Mesothelial cell of epicardium (in vitro differentiated cells): ENCODE data around the gene ALOX5AP. TPM values are rescaled to one million over a fixed set of nuclear protein-coding genes. Genes with fewer than 3 reads are reported as not detected.

Experiments
- DNase-seq, 2 experiments: peaks; one replicate each; pipeline ENCODE4 v3.0.0; 2021; ENCODE audit warnings: low spot score in 2 of 2; ENCODE audit not compliant: unreplicated experiment in 2 of 2
- H3K27ac Mint-ChIP-seq: 2 replicates; pipeline ENCODE4 v1.8.0; 2021; ENCODE audit warnings: mixed read lengths
- H3K27me3 Mint-ChIP-seq: 2 replicates; pipeline ENCODE4 v1.8.0; 2021; ENCODE audit warnings: low read depth, mixed read lengths
- H3K36me3 Mint-ChIP-seq: 2 replicates; pipeline ENCODE4 v1.8.0; 2021; ENCODE audit warnings: mixed read lengths
- H3K4me1 Mint-ChIP-seq: 2 replicates; pipeline ENCODE4 v1.8.0; 2021; ENCODE audit warnings: mixed read lengths
- H3K4me3 Mint-ChIP-seq: 2 replicates; pipeline ENCODE4 v1.8.0; 2021; ENCODE audit warnings: mild to moderate bottlenecking, moderate library complexity, mixed read lengths
- H3K9me3 Mint-ChIP-seq: 2 replicates; pipeline ENCODE4 v1.8.0; 2021; ENCODE audit warnings: mixed read lengths
- total RNA-seq: library from RNA; stranded (reverse); gene quantifications from 3 replicates; pipeline ENCODE4 v1.2.1, GENCODE V29; 2021
- TF ChIP-seq, protein P1 (sequence below): fragments of 200-600 bp; sonication (generic); IDR thresholded peaks from one replicate; pipeline ENCODE4 v1.5.0; 2021; ENCODE audit warnings: antibody characterized with exemption; ENCODE audit not compliant: unreplicated experiment

ALOX5AP gene
- total RNA-seq, 1 donor from 2014 or later, result 0.25 TPM

DNA sequence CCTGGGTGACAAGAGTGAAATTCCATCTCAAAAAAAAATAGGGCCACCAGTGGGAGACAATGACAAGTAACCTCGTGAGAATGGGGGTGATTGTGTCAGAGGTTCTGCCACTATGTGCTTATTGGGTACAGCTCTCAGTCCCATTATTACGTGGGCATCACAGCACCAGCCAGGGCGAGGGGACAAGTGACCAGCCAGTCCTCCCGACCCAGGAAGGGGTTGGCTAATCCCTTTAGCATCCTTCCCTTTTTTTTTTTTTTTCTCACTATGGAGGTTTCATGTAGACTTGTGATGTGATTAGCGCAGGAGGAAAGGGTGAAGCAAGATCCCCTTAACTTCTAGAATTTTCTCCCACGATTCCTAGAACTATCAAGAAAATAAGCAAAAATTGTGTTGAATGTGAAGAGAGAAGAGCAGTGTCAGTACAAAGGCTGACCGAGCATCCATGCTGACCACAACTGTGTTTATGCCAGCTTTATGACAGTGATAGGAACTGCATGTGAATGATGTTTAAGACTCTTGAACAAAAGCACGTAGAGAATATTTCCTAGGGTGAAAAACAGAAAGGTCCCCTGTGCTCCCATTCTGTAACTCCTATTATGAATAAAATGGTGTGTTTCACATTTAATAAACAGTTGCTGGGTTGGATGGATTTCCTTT lies 50.0 kb downstream of the ALOX5AP start:
- no peak overlapping the region for H3K4me3 Mint-ChIP-seq
- H3K27ac Mint-ChIP-seq, result no peak overlapping the region
- H3K4me1 Mint-ChIP-seq, result no peaks in the 10 kb centered on the region
- peaks cover 4% of the 10 kb centered on the region for H3K9me3 Mint-ChIP-seq
- no peak for DNase-seq
- no peaks in the 10 kb centered on the region for H3K36me3 Mint-ChIP-seq
- no peaks in the 10 kb centered on the region for H3K27me3 Mint-ChIP-seq
- TF ChIP-seq, protein P1, sequence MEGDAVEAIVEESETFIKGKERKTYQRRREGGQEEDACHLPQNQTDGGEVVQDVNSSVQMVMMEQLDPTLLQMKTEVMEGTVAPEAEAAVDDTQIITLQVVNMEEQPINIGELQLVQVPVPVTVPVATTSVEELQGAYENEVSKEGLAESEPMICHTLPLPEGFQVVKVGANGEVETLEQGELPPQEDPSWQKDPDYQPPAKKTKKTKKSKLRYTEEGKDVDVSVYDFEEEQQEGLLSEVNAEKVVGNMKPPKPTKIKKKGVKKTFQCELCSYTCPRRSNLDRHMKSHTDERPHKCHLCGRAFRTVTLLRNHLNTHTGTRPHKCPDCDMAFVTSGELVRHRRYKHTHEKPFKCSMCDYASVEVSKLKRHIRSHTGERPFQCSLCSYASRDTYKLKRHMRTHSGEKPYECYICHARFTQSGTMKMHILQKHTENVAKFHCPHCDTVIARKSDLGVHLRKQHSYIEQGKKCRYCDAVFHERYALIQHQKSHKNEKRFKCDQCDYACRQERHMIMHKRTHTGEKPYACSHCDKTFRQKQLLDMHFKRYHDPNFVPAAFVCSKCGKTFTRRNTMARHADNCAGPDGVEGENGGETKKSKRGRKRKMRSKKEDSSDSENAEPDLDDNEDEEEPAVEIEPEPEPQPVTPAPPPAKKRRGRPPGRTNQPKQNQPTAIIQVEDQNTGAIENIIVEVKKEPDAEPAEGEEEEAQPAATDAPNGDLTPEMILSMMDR, result no peak

DNA sequence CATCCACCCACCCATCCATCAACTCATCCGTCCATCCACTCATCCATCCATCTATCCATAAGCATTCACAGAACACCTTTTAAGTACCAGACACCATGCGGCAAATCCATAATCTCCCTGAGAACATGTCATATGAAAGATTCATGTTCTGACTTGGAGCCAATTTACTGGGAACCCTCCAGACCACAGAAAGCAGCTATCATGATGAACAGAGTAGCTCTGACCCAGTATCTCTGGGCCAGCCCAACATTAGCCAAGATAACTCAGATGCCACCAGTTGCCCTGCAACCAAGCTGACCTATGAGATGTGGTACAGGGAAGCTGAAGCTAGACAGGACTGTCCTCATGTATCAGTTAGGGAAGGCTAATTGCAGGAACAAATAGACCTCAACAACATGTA lies 51.3 kb downstream of the ALOX5AP start:
- H3K36me3 Mint-ChIP-seq, result no peaks in the 10 kb centered on the region
- TF ChIP-seq, protein P1, result no peak
- DNase-seq, result no peak
- H3K4me3 Mint-ChIP-seq, result no peak overlapping the region
- H3K9me3 Mint-ChIP-seq, result peaks cover 4% of the 10 kb centered on the region
- peaks cover 7% of the 10 kb centered on the region for H3K4me1 Mint-ChIP-seq
- no peaks in the 10 kb centered on the region for H3K27me3 Mint-ChIP-seq
- no peak overlapping the region for H3K27ac Mint-ChIP-seq

DNA sequence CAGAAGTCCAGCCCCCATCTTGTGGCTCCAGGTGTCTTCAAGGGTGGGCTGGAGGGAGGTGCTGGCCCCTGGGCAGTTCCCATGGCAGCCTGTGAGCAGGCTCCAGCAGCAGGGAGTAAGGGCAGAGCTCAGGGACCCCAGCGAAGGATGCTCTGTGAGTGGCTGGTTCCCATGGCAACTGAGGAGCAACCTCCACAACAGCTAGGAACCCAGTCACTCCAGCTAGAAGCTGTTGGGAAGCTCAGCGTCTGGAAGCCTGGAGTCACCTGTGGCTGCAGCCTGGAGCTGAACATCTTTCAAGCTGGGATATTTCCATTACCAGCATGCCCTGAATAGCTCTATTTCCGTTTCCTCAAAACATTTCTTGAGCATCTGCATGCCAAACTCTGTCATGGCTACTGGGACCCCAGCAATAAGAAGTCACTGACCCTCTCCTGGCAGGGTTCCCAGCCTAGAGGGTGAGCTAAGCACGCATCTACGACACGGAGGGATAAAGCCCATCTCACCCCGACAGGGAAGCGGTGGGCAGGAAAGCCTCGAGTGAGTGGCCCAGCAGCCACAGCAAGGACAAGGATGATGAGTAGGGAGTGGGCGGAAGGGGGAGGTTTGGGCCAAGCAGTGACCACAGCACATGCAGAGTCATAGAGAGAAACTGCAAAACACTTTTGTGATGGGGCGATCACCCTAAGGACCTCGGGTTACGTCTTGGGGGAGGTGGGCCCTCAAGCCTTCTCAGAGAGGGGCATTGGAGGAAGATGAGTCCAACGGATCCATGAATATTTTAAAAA lies 52.6 kb downstream of the ALOX5AP start:
- no peak for DNase-seq
- no peaks in the 10 kb centered on the region for H3K9me3 Mint-ChIP-seq
- no peaks in the 10 kb centered on the region for H3K36me3 Mint-ChIP-seq
- no peak overlapping the region for H3K4me3 Mint-ChIP-seq
- H3K4me1 Mint-ChIP-seq, result peaks cover 20% of the 10 kb centered on the region
- H3K27ac Mint-ChIP-seq, result no peak overlapping the region
- no peaks in the 10 kb centered on the region for H3K27me3 Mint-ChIP-seq
- TF ChIP-seq, protein P1, result no peak

DNA sequence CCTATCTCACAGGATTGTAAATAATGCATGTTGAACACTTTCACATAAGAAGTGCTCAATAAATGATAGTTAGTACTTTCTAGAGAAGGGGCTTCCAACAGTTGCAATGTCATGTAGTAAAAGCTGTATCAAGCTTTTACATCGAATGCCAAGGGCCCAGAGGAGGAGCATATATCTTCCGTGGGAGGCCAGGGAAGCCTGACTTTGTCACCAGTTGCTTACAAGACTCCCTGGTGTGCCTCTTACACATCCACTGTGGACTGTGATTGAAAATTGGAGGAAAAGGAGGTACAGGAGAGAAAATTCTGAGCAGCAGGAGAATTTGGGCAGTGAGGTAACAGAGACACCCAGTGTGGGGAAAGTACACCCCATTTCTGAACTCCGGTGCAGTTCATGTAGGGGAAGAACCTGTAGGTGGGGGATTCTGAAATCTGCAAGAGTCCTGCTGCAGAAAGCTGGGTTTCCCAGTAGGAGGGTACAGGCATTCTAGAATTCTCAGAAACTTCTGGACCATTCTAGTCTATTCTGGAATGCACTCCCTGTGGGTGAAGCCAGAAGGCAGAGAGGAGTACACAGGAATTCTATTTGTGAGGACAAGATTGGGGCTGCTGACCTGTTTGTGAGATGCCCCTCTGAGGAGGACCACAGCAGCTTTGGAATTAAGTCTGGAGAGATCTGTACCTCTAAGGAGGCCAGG lies 54.0 kb downstream of the ALOX5AP start:
- no peaks in the 10 kb centered on the region for H3K9me3 Mint-ChIP-seq
- H3K36me3 Mint-ChIP-seq, result no peaks in the 10 kb centered on the region
- H3K4me1 Mint-ChIP-seq, result peaks cover 24% of the 10 kb centered on the region
- no peaks in the 10 kb centered on the region for H3K27me3 Mint-ChIP-seq
- TF ChIP-seq, protein P1, result no peak
- DNase-seq, result no peak
- no peak overlapping the region for H3K27ac Mint-ChIP-seq
- no peak overlapping the region for H3K4me3 Mint-ChIP-seq

DNA sequence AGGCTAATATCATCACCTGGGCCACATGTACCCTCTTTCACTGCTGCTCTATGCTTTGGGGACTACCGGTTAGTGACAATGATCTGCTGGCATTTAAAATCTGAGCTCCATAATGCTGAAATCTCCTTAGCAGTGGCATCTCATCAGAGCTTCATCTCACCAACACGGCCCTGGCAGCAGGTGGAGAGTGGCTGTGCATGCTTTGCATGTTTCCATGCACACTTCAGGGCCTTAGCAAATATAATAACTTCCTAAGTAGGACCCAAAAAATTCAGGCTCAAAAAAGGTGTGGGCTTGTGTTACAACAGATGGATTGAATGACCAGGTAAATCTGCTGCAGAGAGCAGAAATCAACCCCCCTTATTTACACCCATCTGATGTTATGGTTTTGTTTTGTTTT lies 55.2 kb downstream of the ALOX5AP start:
- TF ChIP-seq, protein P1, result no peak
- Mint-ChIP-seq H3K9me3 (no peaks in the 10 kb centered on the region), H3K4me1 (peaks cover 24% of the 10 kb centered on the region), H3K4me3 (no peak overlapping the region), H3K36me3 (no peaks in the 10 kb centered on the region), H3K27ac (no peak overlapping the region), H3K27me3 (no peaks in the 10 kb centered on the region)
- DNase-seq, result no peak
